ENCODE results near the gene SEL1L. TPM values are rescaled to one million over a fixed set of nuclear protein-coding genes. Genes with fewer than 3 reads are reported as not detected.
"Not testable (repeated sequence)": the region's sequence is repeated elsewhere in the genome, so short reads cannot be mapped to it uniquely, and the experiment has no call there.

SEL1L gene
- total RNA-seq, 2 experiments from 2014 or later, result 46.4 to 55.4 TPM

- POLR2A ChIA-PET, result no interaction called here
- H3K27me3 Mint-ChIP-seq, result peaks cover 1% of the 10 kb centered on the region
- no peak overlapping the region for H3K4me3 Mint-ChIP-seq
- H3K4me1 Mint-ChIP-seq (ENCODE audit: low read depth), result no peaks in the 10 kb centered on the region
- TF ChIP-seq, protein P1, sequence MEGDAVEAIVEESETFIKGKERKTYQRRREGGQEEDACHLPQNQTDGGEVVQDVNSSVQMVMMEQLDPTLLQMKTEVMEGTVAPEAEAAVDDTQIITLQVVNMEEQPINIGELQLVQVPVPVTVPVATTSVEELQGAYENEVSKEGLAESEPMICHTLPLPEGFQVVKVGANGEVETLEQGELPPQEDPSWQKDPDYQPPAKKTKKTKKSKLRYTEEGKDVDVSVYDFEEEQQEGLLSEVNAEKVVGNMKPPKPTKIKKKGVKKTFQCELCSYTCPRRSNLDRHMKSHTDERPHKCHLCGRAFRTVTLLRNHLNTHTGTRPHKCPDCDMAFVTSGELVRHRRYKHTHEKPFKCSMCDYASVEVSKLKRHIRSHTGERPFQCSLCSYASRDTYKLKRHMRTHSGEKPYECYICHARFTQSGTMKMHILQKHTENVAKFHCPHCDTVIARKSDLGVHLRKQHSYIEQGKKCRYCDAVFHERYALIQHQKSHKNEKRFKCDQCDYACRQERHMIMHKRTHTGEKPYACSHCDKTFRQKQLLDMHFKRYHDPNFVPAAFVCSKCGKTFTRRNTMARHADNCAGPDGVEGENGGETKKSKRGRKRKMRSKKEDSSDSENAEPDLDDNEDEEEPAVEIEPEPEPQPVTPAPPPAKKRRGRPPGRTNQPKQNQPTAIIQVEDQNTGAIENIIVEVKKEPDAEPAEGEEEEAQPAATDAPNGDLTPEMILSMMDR (IDR thresholded peaks at IDR 0.05), result no peak
- CTCF ChIA-PET, result no interaction called here
- H3K36me3 Mint-ChIP-seq (ENCODE audit: low read depth), result no peaks in the 10 kb centered on the region
- intact Hi-C loops (cut with micrococcal nuclease), result no loop called here
- ATAC-seq, result no peak
- no peak for DNase-seq
- no peaks in the 10 kb centered on the region for H3K9me3 Mint-ChIP-seq
- no peak overlapping the region for H3K27ac Mint-ChIP-seq
These were observed 22.0 kb upstream of the SEL1L start for GRCh38 chr14:81555684-81556083.

DNA sequence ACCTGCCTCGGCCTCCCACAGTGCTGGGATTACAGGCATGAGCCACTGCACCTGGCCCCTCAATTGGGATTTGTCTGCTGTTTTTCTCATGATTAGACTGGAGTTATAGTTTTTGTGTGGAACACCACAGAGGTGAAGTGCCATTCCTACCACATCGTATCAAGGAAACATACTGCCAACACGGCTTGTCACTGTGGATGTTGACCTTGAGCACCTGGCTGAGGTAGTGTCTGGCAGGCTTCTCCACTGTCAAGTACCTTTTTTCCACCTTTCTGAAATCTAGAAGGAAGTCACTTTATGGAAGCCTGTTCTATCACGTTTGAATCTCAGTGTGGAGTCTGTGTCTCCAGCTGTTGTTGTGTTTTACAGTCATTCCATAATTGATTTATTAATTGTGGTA, 21.4 kb upstream of the SEL1L start:
- no peaks in the 10 kb centered on the region for H3K9me3 Mint-ChIP-seq
- TF ChIP-seq, protein P1 (IDR thresholded peaks at IDR 0.05), result no peak
- intact Hi-C loops (cut with micrococcal nuclease), result no loop called here
- POLR2A ChIA-PET, result no interaction called here
- DNase-seq (no peak), ATAC-seq (no peak)
- H3K27ac Mint-ChIP-seq, result no peak overlapping the region
- H3K4me3 Mint-ChIP-seq, result no peak overlapping the region
- H3K4me1 Mint-ChIP-seq (ENCODE audit: low read depth), result peaks cover 4% of the 10 kb centered on the region
- H3K36me3 Mint-ChIP-seq (ENCODE audit: low read depth), result no peaks in the 10 kb centered on the region
- peaks cover 1% of the 10 kb centered on the region for H3K27me3 Mint-ChIP-seq
- CTCF ChIA-PET, result no interaction called here

DNA sequence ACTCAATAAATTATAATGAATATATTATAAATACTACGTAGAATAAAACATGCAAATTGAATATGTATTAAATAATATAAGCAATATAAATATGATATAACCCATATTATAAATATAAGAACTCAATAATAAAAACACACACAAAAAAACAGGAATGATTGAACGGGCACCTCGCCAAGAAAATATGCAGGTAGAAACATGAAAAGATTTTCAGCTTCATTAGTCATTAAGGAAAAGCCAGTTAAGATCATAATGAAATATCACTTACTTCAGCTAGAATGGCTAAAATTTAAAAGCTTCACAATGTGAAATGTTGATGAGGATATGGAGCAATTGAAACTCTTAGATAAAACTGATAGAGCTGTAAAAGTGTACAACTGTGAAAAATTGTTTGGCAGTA, 17.8 kb upstream of the SEL1L start:
- Mint-ChIP-seq H3K4me3 (no peak overlapping the region), H3K4me1 (ENCODE audit: low read depth) (peaks cover 5% of the 10 kb centered on the region), H3K9me3 (no peaks in the 10 kb centered on the region), H3K36me3 (ENCODE audit: low read depth) (no peaks in the 10 kb centered on the region), H3K27ac (no peak overlapping the region), H3K27me3 (peaks cover 3% of the 10 kb centered on the region)
- DNase-seq, result no peak
- no peak for ATAC-seq
- intact Hi-C loops (cut with micrococcal nuclease), result no loop called here
- TF ChIP-seq, protein P1 (IDR thresholded peaks at IDR 0.05), result no peak
- CTCF ChIA-PET, result no interaction called here
- POLR2A ChIA-PET, result no interaction called here

- H3K4me1 Mint-ChIP-seq (ENCODE audit: low read depth), result peaks cover 5% of the 10 kb centered on the region
- no peaks in the 10 kb centered on the region for H3K9me3 Mint-ChIP-seq
These were observed 16.5 kb upstream of the SEL1L start for GRCh38 chr14:81550001-81550637.

GRCh38 chr14:81541206-81541605, 7.6 kb upstream of the SEL1L start:
- ATAC-seq; intact Hi-C loops (cut with micrococcal nuclease); DNase-seq; H3K4me3 Mint-ChIP-seq; H3K27ac Mint-ChIP-seq; H3K9me3 Mint-ChIP-seq; H3K4me1 Mint-ChIP-seq (ENCODE audit: low read depth); CTCF ChIA-PET; POLR2A ChIA-PET; H3K36me3 Mint-ChIP-seq (ENCODE audit: low read depth): not testable (repeated sequence)
- peaks cover 25% of the 10 kb centered on the region for H3K27me3 Mint-ChIP-seq

More at GRCh38 chr14:81550001-81550637, 16.5 kb upstream of the SEL1L start:
- peaks cover 3% of the 10 kb centered on the region for H3K27me3 Mint-ChIP-seq
- intact Hi-C loops (cut with micrococcal nuclease), result no loop called here
- POLR2A ChIA-PET, result no interaction called here
- no peak overlapping the region for H3K4me3 Mint-ChIP-seq
- H3K36me3 Mint-ChIP-seq (ENCODE audit: low read depth), result no peaks in the 10 kb centered on the region
- DNase-seq, result no peak
- TF ChIP-seq, protein P1 (IDR thresholded peaks at IDR 0.05), result no peak
- CTCF ChIA-PET, result no interaction called here
- H3K27ac Mint-ChIP-seq, result no peak overlapping the region
- ATAC-seq, result peak; percentile 77

Data from activated CD8-positive, alpha-beta T cell treated with anti-CD3 and anti-CD28 coated beads for 36 hours (primary cell).